ENCODE measurements around the gene SYT7. TPM values are rescaled to one million over a fixed set of nuclear protein-coding genes. Genes with fewer than 3 reads are reported as not detected.

Gene SYT7
- total RNA-seq, 1 experiment from 2014 or later = 25.2 TPM

DNA sequence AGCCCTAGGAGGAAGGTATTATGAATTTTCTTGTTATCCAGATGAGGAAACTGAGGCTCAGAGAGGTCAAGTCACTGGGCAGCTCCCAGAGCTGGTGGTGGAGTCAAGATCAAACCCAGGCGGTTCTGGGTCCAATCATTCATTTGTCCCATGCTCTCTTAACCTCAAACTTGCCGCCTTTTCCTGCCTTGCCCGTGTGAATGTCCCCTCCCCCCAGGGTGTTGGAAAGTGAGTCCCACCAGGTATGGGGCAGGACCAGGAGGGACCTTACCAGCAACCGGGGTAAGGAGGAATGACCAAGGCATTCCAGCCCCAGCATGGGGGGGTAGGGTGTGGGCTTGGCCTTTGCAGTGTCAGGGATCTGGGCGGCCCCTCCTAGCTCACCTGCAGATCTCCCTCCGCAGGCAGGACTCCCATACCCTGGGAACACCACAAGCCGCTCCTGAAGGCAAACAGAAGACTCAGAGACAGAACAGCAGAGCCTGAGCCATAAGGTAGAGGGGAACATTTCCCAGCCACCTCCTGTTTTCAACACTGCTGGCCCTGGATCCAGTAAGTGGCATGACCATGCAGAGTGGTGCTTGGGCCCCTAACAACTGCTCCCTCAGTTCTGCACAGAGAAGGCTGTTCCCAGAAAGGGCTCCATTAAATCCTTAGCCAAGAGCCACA is 41.2 kb upstream of the SYT7 start:
- Mint-ChIP-seq H3K4me3 (ENCODE audit: unreplicated experiment) (no peak overlapping the region), H3K27ac (ENCODE audit: low read depth, unreplicated experiment) (no peak overlapping the region), H3K36me3 (ENCODE audit: insufficient read depth, unreplicated experiment) (no peaks in the 10 kb centered on the region), H3K27me3 (ENCODE audit: insufficient read depth, unreplicated experiment) (no peaks in the 10 kb centered on the region), H3K9me3 (ENCODE audit: unreplicated experiment) (no peaks in the 10 kb centered on the region), H3K4me1 (ENCODE audit: insufficient read depth, unreplicated experiment) (peaks cover 12% of the 10 kb centered on the region)
- CTCF ChIA-PET = interaction anchor here (0.7 to 1.4 kb wide), 5 partner anchors 16 to 176 kb away, joined by 3 to 5 read pairs (median 4); no protein-coding TSS in a partner anchor
- intact Hi-C loops (cut with micrococcal nuclease) = no loop called here
- no peak for DNase-seq (ENCODE audit: unreplicated experiment)
- TF ChIP-seq, protein P1, sequence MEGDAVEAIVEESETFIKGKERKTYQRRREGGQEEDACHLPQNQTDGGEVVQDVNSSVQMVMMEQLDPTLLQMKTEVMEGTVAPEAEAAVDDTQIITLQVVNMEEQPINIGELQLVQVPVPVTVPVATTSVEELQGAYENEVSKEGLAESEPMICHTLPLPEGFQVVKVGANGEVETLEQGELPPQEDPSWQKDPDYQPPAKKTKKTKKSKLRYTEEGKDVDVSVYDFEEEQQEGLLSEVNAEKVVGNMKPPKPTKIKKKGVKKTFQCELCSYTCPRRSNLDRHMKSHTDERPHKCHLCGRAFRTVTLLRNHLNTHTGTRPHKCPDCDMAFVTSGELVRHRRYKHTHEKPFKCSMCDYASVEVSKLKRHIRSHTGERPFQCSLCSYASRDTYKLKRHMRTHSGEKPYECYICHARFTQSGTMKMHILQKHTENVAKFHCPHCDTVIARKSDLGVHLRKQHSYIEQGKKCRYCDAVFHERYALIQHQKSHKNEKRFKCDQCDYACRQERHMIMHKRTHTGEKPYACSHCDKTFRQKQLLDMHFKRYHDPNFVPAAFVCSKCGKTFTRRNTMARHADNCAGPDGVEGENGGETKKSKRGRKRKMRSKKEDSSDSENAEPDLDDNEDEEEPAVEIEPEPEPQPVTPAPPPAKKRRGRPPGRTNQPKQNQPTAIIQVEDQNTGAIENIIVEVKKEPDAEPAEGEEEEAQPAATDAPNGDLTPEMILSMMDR (IDR thresholded peaks at IDR 0.05; ENCODE audit: unreplicated experiment) = no peak
- POLR2A ChIA-PET = no interaction called here
- BruUV-seq (replicated peaks) = no TSS peak

DNA sequence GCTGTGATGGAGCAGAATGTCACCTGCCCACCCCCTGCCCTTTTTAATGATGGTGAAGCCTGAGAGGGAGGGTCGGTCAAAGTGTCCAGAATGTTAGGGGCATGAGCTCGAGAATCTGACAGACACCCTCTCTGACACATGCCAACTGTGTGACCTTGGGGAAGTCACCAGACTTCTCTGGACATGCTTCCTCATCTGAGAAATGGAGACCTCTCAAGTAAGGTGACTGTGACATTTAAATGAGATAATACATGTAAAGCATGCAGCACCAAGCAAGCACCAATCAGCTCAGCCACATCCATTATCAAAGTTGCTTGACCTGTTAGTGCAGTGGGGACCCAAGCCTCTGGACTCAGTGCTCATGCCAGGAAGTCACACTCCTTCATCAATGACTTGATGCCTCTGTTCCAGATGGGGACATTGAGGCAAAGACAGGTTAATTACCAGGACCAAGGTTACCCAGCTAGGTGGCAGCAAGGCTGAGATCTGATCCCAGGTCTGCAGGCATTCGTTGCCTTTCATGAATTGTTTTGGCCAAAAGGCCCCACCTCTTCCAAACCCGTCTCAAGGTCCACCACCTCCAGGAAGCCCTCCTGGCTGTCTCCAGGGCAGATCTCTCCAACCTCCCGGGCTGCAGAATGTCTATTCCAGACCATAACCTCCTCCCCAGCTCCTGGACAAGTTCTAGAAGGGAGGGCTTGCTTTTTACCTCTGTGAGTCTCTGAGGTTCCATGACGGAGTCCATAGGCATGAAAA is 38.8 kb upstream of the SYT7 start:
- Mint-ChIP-seq H3K4me1 (ENCODE audit: insufficient read depth, unreplicated experiment) (peaks cover 18% of the 10 kb centered on the region), H3K27me3 (ENCODE audit: insufficient read depth, unreplicated experiment) (no peaks in the 10 kb centered on the region), H3K4me3 (ENCODE audit: unreplicated experiment) (no peak overlapping the region), H3K36me3 (ENCODE audit: insufficient read depth, unreplicated experiment) (no peaks in the 10 kb centered on the region), H3K27ac (ENCODE audit: low read depth, unreplicated experiment) (no peak overlapping the region), H3K9me3 (ENCODE audit: unreplicated experiment) (no peaks in the 10 kb centered on the region)
- intact Hi-C loops (cut with micrococcal nuclease) = no loop called here
- CTCF ChIA-PET = interaction anchor here (1.5 to 2.5 kb wide), 3 partner anchors 8 to 19 kb away, joined by 7 to 9 read pairs (median 8); no protein-coding TSS in a partner anchor
- POLR2A ChIA-PET = interaction anchor here (1.0 kb wide), 1 partner anchor 16 kb away, joined by 3 read pairs; no protein-coding TSS in a partner anchor
- no TSS peak for BruUV-seq (replicated peaks)
- no peak for DNase-seq (ENCODE audit: unreplicated experiment)
- TF ChIP-seq, protein P1 (IDR thresholded peaks at IDR 0.05; ENCODE audit: unreplicated experiment) = no peak

DNA sequence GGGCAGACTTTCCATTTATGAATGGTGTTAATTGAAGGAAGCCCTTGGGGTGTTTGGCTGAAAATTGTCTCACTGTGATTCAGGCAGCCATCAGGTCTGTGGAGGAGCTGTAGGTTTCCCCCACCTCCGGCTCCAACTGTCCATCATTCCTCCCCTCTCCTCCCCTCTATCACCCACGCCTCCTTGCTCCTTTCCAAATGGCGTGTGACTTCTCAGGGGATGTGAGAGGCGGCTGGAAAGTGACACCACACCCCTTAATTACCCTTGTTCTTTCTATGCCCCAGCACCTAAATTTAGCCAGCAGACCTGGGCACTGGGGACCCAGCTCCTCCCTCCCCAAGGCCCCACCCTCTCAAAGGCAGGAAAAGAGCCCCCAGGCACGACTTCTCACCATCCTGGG is 38.1 kb upstream of the SYT7 start:
- DNase-seq (ENCODE audit: unreplicated experiment) = no peak
- TF ChIP-seq, protein P1 (IDR thresholded peaks at IDR 0.05; ENCODE audit: unreplicated experiment) = no peak
- BruUV-seq (replicated peaks) = no TSS peak
- intact Hi-C loops (cut with micrococcal nuclease) = no loop called here
- POLR2A ChIA-PET = interaction anchor here (1.0 kb wide), 1 partner anchor 16 kb away, joined by 3 read pairs; no protein-coding TSS in a partner anchor
- H3K4me3 Mint-ChIP-seq (ENCODE audit: unreplicated experiment) = no peak overlapping the region
- CTCF ChIA-PET = interaction anchor here (1.5 to 2.5 kb wide), 3 partner anchors 9 to 19 kb away, joined by 7 to 9 read pairs (median 8); no protein-coding TSS in a partner anchor
- no peaks in the 10 kb centered on the region for H3K36me3 Mint-ChIP-seq (ENCODE audit: insufficient read depth, unreplicated experiment)
- no peaks in the 10 kb centered on the region for H3K9me3 Mint-ChIP-seq (ENCODE audit: unreplicated experiment)
- no peak overlapping the region for H3K27ac Mint-ChIP-seq (ENCODE audit: low read depth, unreplicated experiment)
- H3K4me1 Mint-ChIP-seq (ENCODE audit: insufficient read depth, unreplicated experiment) = peaks cover 18% of the 10 kb centered on the region
- H3K27me3 Mint-ChIP-seq (ENCODE audit: insufficient read depth, unreplicated experiment) = no peaks in the 10 kb centered on the region

DNA sequence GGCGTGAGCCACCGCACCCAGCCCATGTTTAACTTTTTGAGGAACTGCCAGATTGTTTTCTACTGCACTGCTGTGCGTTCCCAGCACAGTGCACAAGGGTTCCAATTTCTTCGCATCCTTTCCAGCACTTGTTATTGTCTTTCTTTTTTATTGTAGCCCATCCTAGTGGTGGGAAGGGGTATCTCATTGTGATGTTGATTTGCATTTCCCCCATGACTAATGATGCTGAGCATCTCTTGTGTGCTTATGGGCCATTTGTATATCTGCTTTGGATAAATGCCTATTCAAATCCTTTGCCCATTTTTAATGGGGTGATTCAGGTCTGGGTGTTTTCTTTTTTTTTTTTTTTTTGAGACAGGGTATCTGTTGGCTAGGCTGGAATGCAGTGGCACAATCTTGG is 36.6 kb upstream of the SYT7 start:
- ChIA-PET POLR2A (no interaction called here), CTCF (interaction anchor here (1.0 kb wide), 1 partner anchor 27 kb away, joined by 4 read pairs; no protein-coding TSS in a partner anchor)
- TF ChIP-seq, protein P1 (IDR thresholded peaks at IDR 0.05; ENCODE audit: unreplicated experiment) = no peak
- Mint-ChIP-seq H3K27me3 (ENCODE audit: insufficient read depth, unreplicated experiment) (no peaks in the 10 kb centered on the region), H3K27ac (ENCODE audit: low read depth, unreplicated experiment) (no peak overlapping the region), H3K9me3 (ENCODE audit: unreplicated experiment) (no peaks in the 10 kb centered on the region), H3K36me3 (ENCODE audit: insufficient read depth, unreplicated experiment) (no peaks in the 10 kb centered on the region), H3K4me1 (ENCODE audit: insufficient read depth, unreplicated experiment) (peaks cover 18% of the 10 kb centered on the region), H3K4me3 (ENCODE audit: unreplicated experiment) (no peak overlapping the region)
- intact Hi-C loops (cut with micrococcal nuclease) = no loop called here
- no peak for DNase-seq (ENCODE audit: unreplicated experiment)
- no TSS peak for BruUV-seq (replicated peaks)

Data from MCF 10A (cell line).